ENCODE data around the gene CD28. TPM values are rescaled to one million over a fixed set of nuclear protein-coding genes. Genes with fewer than 3 reads are reported as not detected.
A peak's percentile ranks its signal among the peaks of the same experiment; 100 is the strongest.

Gene CD28
- polyA plus RNA-seq, 4 donors: under 0.01 to 1.0 (median 0.27) TPM

DNA sequence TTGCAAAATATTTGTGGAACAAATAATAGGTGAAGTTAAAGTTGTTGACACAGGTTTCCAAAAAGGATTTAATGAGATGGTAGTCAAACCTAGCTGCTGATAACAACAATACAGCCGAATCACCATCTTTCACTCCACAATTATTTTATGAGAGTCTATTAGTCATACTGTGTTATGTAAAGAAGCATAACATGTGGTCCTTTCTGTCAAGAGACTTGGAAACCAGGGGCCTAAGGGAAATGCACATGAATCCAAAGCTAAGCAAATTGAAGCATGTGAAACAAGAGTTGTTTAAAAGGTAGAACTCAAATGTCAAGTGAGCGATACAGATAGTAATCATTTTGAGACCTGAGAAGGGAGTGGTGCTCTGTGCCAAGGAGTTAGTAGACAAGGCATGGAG, 16.0 kb downstream of the CD28 start:
- H3K4me3 ChIP-seq (ENCODE audit: low read depth in 1 of 3, low read length in 3 of 3): no peak overlapping the region
- no peaks in the 10 kb centered on the region for H3K27me3 ChIP-seq (ENCODE audit: control insufficient read depth in 3 of 3, insufficient read depth in 3 of 3, low read length in 3 of 3)
- H3K9me3 ChIP-seq (ENCODE audit: control insufficient read depth in 2 of 2, insufficient read depth in 1 of 2, low read depth in 1 of 2, low read length in 1 of 2): no peaks in the 10 kb centered on the region
- DNase-seq: no peak
- no peaks in the 10 kb centered on the region for H3K36me3 ChIP-seq (ENCODE audit: control insufficient read depth in 3 of 3, insufficient read depth in 2 of 3, low read depth in 1 of 3, low read length in 3 of 3)
- peaks cover 2 to 11% (median 3%) of the 10 kb centered on the region in 3 donors for H3K4me1 ChIP-seq (ENCODE audit: control insufficient read depth in 3 of 3, insufficient read depth in 2 of 3, low read depth in 1 of 3, low read length in 2 of 3)
- WGBS, 3 donors: 59 to 71% (median 71%) methylated on average over 2 of the region's 2 CpGs
- H3K27ac ChIP-seq (ENCODE audit: low read depth in 1 of 3, low read length in 2 of 3): no peak overlapping the region
- no peak for FAIRE-seq

DNA sequence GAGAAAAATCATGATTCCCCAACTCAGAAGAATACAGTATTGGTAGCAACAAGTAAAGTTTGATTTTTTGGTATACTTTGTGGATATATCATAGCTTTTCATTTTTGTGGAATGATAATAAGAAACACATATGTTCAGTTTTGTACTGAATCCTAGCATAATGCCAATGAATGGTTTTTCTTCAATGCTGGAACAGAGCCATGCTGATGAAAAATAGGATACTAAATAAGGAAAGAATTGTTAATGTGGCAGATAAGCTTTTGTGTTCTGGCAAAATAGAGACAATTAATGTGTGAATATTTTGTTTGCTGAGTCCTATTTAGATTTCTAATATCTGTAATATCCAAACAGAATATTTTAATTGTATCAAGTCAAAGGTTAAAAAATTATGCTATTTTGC, 21.9 kb downstream of the CD28 start:
- DNase-seq (no peak), FAIRE-seq (no peak)
- Histone ChIP-seq H3K9me3 (ENCODE audit: control insufficient read depth in 2 of 2, insufficient read depth in 1 of 2, low read depth in 1 of 2, low read length in 1 of 2) (no peaks in the 10 kb centered on the region), H3K4me3 (ENCODE audit: low read depth in 1 of 3, low read length in 3 of 3) (no peak overlapping the region), H3K27me3 (ENCODE audit: control insufficient read depth in 3 of 3, insufficient read depth in 3 of 3, low read length in 3 of 3) (no peaks in the 10 kb centered on the region), H3K4me1 (ENCODE audit: control insufficient read depth in 3 of 3, insufficient read depth in 2 of 3, low read depth in 1 of 3, low read length in 2 of 3) (peaks cover 0 to 3% (median 0%) of the 10 kb centered on the region in 3 donors), H3K27ac (ENCODE audit: low read depth in 1 of 3, low read length in 2 of 3) (no peak overlapping the region), H3K36me3 (ENCODE audit: control insufficient read depth in 3 of 3, insufficient read depth in 2 of 3, low read depth in 1 of 3, low read length in 3 of 3) (no peaks in the 10 kb centered on the region)

DNA sequence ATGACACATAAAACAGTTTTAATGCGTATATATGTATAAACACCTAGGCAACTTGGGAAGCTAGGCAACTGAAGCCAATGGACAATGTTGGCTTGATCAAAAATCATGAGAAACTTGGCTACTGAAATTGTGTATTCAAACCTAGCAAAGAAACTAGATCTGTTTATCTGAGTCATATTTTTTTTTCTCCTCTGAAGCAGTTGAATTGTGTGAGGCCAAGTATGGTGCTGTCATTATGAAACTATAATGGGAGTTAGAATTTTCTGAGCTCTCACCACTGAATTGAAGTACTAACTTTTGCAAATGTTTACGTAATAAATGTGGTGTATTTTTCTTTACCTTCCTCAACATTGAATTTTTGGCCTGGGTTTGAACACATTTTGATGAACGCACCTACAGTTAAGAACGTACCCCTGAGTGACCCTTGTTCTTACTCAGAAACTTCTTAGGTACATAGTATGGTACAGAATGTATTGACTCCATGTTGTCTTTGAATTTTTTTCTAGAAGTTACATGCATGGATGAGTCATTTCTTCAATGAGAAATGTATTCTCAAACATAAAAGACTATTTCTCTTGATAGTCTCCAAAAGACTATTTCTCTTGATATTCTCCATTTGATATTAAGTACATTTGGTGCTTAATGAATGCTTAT, 23.8 kb downstream of the CD28 start:
- Histone ChIP-seq H3K4me3 (ENCODE audit: low read depth in 1 of 3, low read length in 3 of 3) (no peak overlapping the region), H3K27ac (ENCODE audit: low read depth in 1 of 3, low read length in 2 of 3) (no peak overlapping the region), H3K36me3 (ENCODE audit: control insufficient read depth in 3 of 3, insufficient read depth in 2 of 3, low read depth in 1 of 3, low read length in 3 of 3) (no peaks in the 10 kb centered on the region), H3K9me3 (ENCODE audit: control insufficient read depth in 2 of 2, insufficient read depth in 1 of 2, low read depth in 1 of 2, low read length in 1 of 2) (no peaks in the 10 kb centered on the region), H3K27me3 (ENCODE audit: control insufficient read depth in 3 of 3, insufficient read depth in 3 of 3, low read length in 3 of 3) (no peaks in the 10 kb centered on the region), H3K4me1 (ENCODE audit: control insufficient read depth in 3 of 3, insufficient read depth in 2 of 3, low read depth in 1 of 3, low read length in 2 of 3) (peaks cover 0 to 3% (median 0%) of the 10 kb centered on the region in 3 donors)
- DNase-seq: no peak
- WGBS, 3 donors: 72 to 86% (median 80%) methylated on average over 4 of the region's 4 CpGs
- no peak for FAIRE-seq

DNA sequence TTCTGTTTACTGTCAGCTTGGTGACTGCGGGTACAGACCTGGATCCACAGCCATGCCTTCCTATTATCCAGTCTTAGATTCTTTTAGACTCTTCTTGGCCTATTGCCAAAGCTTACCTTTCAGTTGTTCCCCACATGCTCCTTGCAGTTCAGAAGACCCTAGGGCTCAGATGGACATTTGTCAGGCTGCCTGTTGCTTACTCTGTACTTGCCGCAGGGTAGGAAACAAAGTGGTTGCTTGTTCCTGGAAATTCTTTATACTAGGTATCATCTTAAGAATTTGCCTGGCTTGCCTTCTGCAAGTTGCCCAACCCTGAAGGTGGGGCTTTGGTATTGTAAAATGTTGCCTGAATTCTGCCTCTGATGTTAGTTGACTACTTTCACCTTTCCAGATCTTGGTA, 24.4 kb downstream of the CD28 start:
- H3K9me3 ChIP-seq (ENCODE audit: control insufficient read depth in 2 of 2, insufficient read depth in 1 of 2, low read depth in 1 of 2, low read length in 1 of 2): no peaks in the 10 kb centered on the region

DNA sequence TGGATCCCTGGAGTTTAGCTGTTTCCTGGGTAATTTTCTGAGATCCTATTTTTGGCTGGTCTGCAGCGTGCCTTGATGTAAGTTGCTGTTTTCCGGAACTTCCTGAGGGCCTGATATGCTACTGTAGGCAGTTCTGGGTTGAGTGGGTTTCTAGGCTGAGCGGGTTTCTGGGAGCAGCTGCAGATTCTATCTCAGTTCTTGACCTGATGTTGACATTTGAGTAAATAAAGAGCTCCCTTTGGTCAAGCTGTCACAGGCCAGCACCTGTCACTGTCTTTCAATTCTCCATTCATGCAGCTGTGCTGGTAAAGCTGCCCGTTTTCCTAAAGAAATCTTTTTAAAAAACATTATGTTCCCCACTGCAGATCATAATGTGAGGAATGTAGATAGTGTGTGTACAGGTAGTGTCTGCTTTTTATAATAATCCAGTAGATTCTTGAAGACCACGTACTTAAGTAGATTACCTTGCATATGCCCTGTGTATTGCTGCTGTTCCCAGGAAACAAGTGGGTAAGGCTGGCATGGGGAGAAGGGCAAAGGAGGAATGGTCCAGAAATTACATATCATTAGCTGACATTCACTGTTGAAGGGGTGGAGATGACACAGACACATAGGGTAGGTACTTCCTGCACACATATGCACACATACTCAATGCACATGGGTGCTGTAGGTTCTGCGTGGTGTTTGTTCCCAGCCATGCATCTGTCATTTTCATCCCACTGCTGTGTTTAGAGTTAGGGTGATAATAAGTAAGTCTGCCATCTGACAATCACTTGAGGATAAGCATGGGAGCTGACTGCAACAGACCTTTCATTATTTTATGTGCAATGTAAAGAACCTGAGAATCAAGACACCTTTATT, 25.9 kb downstream of the CD28 start:
- Histone ChIP-seq H3K36me3 (ENCODE audit: control insufficient read depth in 3 of 3, insufficient read depth in 2 of 3, low read depth in 1 of 3, low read length in 3 of 3) (no peaks in the 10 kb centered on the region), H3K9me3 (ENCODE audit: control insufficient read depth in 2 of 2, insufficient read depth in 1 of 2, low read depth in 1 of 2, low read length in 1 of 2) (no peaks in the 10 kb centered on the region), H3K27me3 (ENCODE audit: control insufficient read depth in 3 of 3, insufficient read depth in 3 of 3, low read length in 3 of 3) (no peaks in the 10 kb centered on the region), H3K4me1 (ENCODE audit: control insufficient read depth in 3 of 3, insufficient read depth in 2 of 3, low read depth in 1 of 3, low read length in 2 of 3) (peaks cover 0 to 3% (median 0%) of the 10 kb centered on the region in 3 donors), H3K27ac (ENCODE audit: low read depth in 1 of 3, low read length in 2 of 3) (peak overlapping the region in 1 of 3 donors; percentile 13), H3K4me3 (ENCODE audit: low read depth in 1 of 3, low read length in 3 of 3) (no peak overlapping the region)
- 78 to 84% (median 79%) methylated on average over 6 of the region's 6 CpGs for WGBS, 3 donors
- FAIRE-seq (no peak), DNase-seq (no peak)

More for the DNA sequence above, 24.4 kb downstream of the CD28 start:
- DNase-seq (no peak), FAIRE-seq (no peak)
- peaks cover 0 to 3% (median 0%) of the 10 kb centered on the region in 3 donors for H3K4me1 ChIP-seq (ENCODE audit: control insufficient read depth in 3 of 3, insufficient read depth in 2 of 3, low read depth in 1 of 3, low read length in 2 of 3)
- H3K27me3 ChIP-seq (ENCODE audit: control insufficient read depth in 3 of 3, insufficient read depth in 3 of 3, low read length in 3 of 3): no peaks in the 10 kb centered on the region
- no peak overlapping the region for H3K4me3 ChIP-seq (ENCODE audit: low read depth in 1 of 3, low read length in 3 of 3)
- no peaks in the 10 kb centered on the region for H3K36me3 ChIP-seq (ENCODE audit: control insufficient read depth in 3 of 3, insufficient read depth in 2 of 3, low read depth in 1 of 3, low read length in 3 of 3)
- H3K27ac ChIP-seq (ENCODE audit: low read depth in 1 of 3, low read length in 2 of 3): no peak overlapping the region
- 86 to 90% (median 89%) methylated on average over 2 of the region's 2 CpGs for WGBS, 3 donors

DNA sequence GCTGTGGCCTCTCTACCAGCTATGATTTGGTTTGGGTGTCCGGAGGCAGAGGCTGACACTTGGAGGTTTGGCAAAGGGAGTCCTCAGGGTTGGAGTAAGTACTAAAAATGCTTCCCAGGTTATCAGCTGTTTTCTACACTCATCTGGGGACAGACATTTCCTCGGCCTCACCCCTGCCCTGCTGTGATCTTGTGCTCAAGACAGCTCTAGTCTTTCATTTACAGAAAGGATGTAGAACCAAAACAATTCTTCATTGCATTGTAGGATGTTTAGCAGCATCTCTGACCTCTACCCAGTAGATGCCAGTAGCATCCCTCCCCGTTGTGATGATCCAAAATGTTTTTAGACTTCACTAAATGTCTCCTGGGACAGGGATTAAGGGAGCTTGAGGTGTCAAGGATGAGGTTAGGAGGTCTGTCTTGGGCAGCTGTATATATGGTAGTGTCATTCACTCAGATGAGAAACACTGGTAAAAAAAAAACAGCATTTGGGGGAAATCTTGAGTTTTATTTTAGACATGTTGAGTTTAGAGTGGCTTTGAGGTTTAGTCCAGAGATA, 26.6 kb downstream of the CD28 start:
- Histone ChIP-seq H3K4me3 (ENCODE audit: low read depth in 1 of 3, low read length in 3 of 3) (no peak overlapping the region), H3K27me3 (ENCODE audit: control insufficient read depth in 3 of 3, insufficient read depth in 3 of 3, low read length in 3 of 3) (no peaks in the 10 kb centered on the region), H3K9me3 (ENCODE audit: control insufficient read depth in 2 of 2, insufficient read depth in 1 of 2, low read depth in 1 of 2, low read length in 1 of 2) (no peaks in the 10 kb centered on the region), H3K27ac (ENCODE audit: low read depth in 1 of 3, low read length in 2 of 3) (no peak overlapping the region), H3K36me3 (ENCODE audit: control insufficient read depth in 3 of 3, insufficient read depth in 2 of 3, low read depth in 1 of 3, low read length in 3 of 3) (no peaks in the 10 kb centered on the region), H3K4me1 (ENCODE audit: control insufficient read depth in 3 of 3, insufficient read depth in 2 of 3, low read depth in 1 of 3, low read length in 2 of 3) (peaks cover 0 to 3% (median 0%) of the 10 kb centered on the region in 3 donors)
- no peak for DNase-seq
- FAIRE-seq: no peak
- WGBS, 3 donors: 78 to 89% (median 83%) methylated on average over 3 of the region's 3 CpGs

DNA sequence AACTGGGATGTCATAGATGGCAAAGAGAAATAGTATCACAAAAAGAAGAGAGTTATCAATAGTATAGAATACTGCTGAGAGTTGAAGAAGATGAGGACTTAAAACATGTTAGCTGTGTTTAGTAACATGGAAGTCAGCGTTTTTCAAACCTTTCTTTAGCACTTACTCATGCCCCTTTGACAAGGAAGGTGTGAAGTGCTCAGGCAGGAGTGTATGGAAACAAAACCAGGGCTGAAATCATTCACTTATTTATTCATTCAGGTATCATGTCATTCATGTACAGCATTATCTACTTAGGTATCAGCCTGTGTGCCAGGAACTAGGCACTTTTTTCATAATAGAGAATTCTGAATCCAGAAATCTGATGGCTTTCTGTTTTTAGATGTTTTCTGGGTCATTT, 27.2 kb downstream of the CD28 start:
- 67 to 90% (median 85%) methylated on average over 1 of the region's 1 CpG for WGBS, 3 donors
- DNase-seq (no peak), FAIRE-seq (no peak)
- H3K27ac ChIP-seq (ENCODE audit: low read depth in 1 of 3, low read length in 2 of 3): no peak overlapping the region
- H3K27me3 ChIP-seq (ENCODE audit: control insufficient read depth in 3 of 3, insufficient read depth in 3 of 3, low read length in 3 of 3): no peaks in the 10 kb centered on the region
- H3K36me3 ChIP-seq (ENCODE audit: control insufficient read depth in 3 of 3, insufficient read depth in 2 of 3, low read depth in 1 of 3, low read length in 3 of 3): no peaks in the 10 kb centered on the region
- peaks cover 0 to 3% (median 0%) of the 10 kb centered on the region in 3 donors for H3K4me1 ChIP-seq (ENCODE audit: control insufficient read depth in 3 of 3, insufficient read depth in 2 of 3, low read depth in 1 of 3, low read length in 2 of 3)
- H3K9me3 ChIP-seq (ENCODE audit: control insufficient read depth in 2 of 2, insufficient read depth in 1 of 2, low read depth in 1 of 2, low read length in 1 of 2): no peaks in the 10 kb centered on the region
- H3K4me3 ChIP-seq (ENCODE audit: low read depth in 1 of 3, low read length in 3 of 3): no peak overlapping the region

DNA sequence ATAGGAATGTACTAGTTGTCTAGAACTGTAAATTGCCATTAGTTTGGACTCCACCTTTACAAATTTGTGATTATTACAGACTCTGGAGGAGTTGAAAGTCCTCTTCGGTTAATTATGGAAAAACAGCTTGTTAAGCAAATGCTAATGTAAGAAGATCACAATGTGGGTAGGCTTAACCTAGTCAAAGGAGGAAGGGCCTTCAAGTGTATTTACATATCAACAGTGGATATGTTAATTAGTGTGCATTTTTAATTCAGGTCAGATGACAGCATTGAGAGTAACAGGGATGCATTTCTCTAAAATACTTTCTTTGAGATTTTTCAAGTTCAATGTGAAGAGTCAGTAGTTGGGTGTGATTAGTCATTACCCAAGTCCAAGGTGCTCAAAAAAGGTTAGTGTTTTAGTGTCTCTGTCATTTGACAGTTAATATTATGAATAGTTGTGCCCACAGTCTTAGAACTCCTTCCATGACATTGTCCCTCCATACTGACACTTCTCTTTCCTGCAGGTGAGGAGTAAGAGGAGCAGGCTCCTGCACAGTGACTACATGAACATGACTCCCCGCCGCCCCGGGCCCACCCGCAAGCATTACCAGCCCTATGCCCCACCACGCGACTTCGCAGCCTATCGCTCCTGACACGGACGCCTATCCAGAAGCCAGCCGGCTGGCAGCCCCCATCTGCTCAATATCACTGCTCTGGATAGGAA, 28.0 kb downstream of the CD28 start:
- 95 to 99% (median 96%) methylated on average over 12 of the region's 12 CpGs for WGBS, 3 donors
- Histone ChIP-seq H3K4me3 (ENCODE audit: low read depth in 1 of 3, low read length in 3 of 3) (no peak overlapping the region), H3K27ac (ENCODE audit: low read depth in 1 of 3, low read length in 2 of 3) (no peak overlapping the region), H3K27me3 (ENCODE audit: control insufficient read depth in 3 of 3, insufficient read depth in 3 of 3, low read length in 3 of 3) (no peaks in the 10 kb centered on the region), H3K9me3 (ENCODE audit: control insufficient read depth in 2 of 2, insufficient read depth in 1 of 2, low read depth in 1 of 2, low read length in 1 of 2) (no peaks in the 10 kb centered on the region), H3K4me1 (ENCODE audit: control insufficient read depth in 3 of 3, insufficient read depth in 2 of 3, low read depth in 1 of 3, low read length in 2 of 3) (peaks cover 0 to 3% (median 0%) of the 10 kb centered on the region in 3 donors), H3K36me3 (ENCODE audit: control insufficient read depth in 3 of 3, insufficient read depth in 2 of 3, low read depth in 1 of 3, low read length in 3 of 3) (no peaks in the 10 kb centered on the region)
- no peak for DNase-seq
- no peak for FAIRE-seq
